Hepatocyte (in vitro differentiated cells): Measurements from ENCODE around the gene KCNQ2.

ENCODE experiments used
- CTCF ChIP-seq: fragments of 200-600 bp; sonication (generic); IDR thresholded peaks from 2 replicates; pipeline ENCODE4 v1.5.1; 2016; ENCODE audit warnings: antibody characterized with exemption, mild to moderate bottlenecking; ENCODE audit not compliant: poor library complexity
- EZH2phosphoT487 ChIP-seq: fragments of 200-600 bp; sonication (generic); IDR thresholded peaks from one replicate; pipeline ENCODE4 v1.6.1; 2018; ENCODE audit warnings: antibody characterized with exemption, mild to moderate bottlenecking, low read depth, moderate library complexity; ENCODE audit not compliant: unreplicated experiment, severe bottlenecking

- TF ChIP-seq CTCF = peak; percentile 99
- TF ChIP-seq EZH2phosphoT487 = no peak
Measured at GRCh38 chr20:63381781-63382431, 90.5 kb downstream of the KCNQ2 start.
